ENCODE data around the gene APOA5.
"Not testable (repeated sequence)": the region's sequence is repeated elsewhere in the genome, so short reads cannot be mapped to it uniquely, and the experiment has no call there.

The APOA5 gene

DNA sequence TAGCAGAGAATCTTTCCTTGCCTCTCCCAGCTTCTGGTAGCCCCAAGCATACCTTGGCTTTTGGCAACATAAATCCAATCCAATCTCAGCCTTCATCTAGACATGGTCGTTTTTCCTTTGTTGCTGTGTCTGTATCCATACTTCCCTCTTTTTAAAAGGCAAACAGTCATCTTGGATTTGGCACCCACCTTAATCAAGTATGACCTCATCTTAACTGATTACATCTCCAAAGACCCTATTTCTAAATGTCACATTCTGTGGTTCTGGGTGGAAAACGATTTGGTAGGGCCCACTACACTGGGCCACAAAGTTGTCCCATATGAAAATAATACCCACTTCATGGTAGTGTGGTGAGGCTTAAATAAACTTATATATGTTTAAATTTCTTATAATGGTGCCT, 19.7 kb downstream of the APOA5 start:
- no peak for DNase-seq

DNA sequence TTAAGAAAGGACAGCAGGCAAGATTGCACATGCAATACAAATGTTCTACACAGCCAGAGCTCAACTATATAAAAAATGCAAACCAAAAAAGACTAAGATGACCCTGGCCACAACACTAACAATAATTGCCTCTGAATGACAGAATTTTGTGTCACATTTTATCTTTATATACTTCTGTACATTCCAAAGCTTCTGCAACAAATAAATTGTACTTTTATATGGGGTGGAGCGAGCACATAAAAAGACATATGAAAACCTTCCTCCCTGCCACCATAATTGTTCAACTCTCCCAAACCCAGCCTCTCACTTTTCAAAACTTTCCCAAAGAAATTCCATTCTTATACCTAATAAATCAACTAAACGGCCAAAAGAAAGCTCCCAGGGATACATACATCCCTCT, 29.5 kb downstream of the APOA5 start:
- no peak for DNase-seq

DNA sequence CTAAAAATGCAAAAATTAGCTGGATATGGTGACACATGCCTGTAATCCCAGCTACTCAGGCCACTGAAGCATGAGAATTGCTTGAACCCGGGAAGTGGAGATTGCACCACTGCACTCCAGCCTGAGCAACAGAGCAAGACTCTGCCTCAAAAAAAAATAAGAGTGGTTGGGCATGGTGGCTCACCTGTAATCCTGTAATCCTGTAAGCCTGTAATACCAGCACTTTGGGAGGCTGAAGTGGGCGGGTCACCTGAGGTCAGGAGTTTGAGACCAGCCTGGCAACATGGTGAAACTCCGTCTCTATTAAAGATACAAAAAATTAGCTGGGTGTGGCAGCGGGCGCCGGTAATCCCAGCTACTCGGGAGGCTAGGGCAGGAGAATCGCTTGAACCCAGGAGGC, 35.6 kb downstream of the APOA5 start:
- DNase-seq: not testable (repeated sequence)

- no peak for DNase-seq
Observed at GRCh38 chr11:116750070-116750718, 41.5 kb downstream of the APOA5 start.

DNA sequence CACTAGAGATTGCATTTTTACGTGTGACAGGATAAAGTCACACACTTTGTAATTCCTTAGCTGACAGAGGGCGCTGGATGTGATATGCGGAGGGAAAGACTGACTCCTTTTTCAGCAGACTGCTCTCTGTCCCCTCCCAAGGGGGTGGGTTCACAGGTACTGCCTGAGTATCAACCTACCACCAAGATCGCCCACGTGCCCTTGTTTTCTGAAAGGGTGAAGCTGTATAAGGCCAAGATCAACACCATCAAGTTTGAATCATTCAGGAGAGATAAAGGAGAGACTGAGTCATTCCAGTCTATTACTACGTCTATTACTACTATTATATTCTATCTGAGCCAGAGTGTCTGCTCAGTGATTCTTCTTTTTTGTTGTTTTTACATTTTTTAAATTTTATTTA, 49.6 kb downstream of the APOA5 start:
- DNase-seq: no peak

- no peak for DNase-seq
Observed at GRCh38 chr11:116740741-116741140, 50.9 kb downstream of the APOA5 start.

All from NCI-H2171 treated with DMSO at 0.1 percent for 48 hours (cell line).